HEK293T (cell line): ENCODE data around the gene GABARAPL1.
A peak's percentile ranks its signal among the peaks of the same experiment; 100 is the strongest.
"Not testable (repeated sequence)": the region's sequence is repeated elsewhere in the genome, so short reads cannot be mapped to it uniquely, and the experiment has no call there.

Source experiments
- CTCF ChIA-PET: fragments of 350-600 bp; formaldehyde crosslinking; extraction: SDS; loops from one replicate; lab custom pipeline; 2021; ENCODE audit warnings: antibody characterized with exemption, inconsistent platforms; lab: Yijun Ruan, JAX
- POLR2A ChIA-PET: fragments of 350-600 bp; formaldehyde crosslinking; extraction: SDS; loops from one replicate; lab custom pipeline; 2020; ENCODE audit warnings: antibody characterized with exemption, inconsistent platforms; lab: Yijun Ruan, JAX
- DNase-seq: peaks from one replicate; pipeline ENCODE4 v3.0.0; 2012; ENCODE audit warnings: mixed read lengths; ENCODE audit errors: extremely low spot score
- ARNT ChIP-seq: fragments of 450-650 bp; IDR thresholded peaks from 2 replicates; pipeline ENCODE4 v1.6.1; 2017; ENCODE audit warnings: mild to moderate bottlenecking
- BHLHE40 ChIP-seq: fragments of 450-650 bp; IDR thresholded peaks from 2 replicates; pipeline ENCODE4 v1.6.1; 2016; ENCODE audit warnings: mild to moderate bottlenecking, moderate library complexity, borderline replicate concordance
- CTBP1 ChIP-seq: fragments of 450-650 bp; IDR thresholded peaks from 2 replicates; pipeline ENCODE4 v1.6.1; 2016; ENCODE audit warnings: borderline replicate concordance
- ELF4 ChIP-seq: fragments of 450-650 bp; IDR thresholded peaks from 2 replicates; pipeline ENCODE4 v1.6.1; 2017; ENCODE audit warnings: antibody characterized with exemption
- FOXA1 ChIP-seq: fragments of 450-650 bp; IDR thresholded peaks from 2 replicates; pipeline ENCODE4 v1.6.1; 2016; ENCODE audit warnings: mild to moderate bottlenecking
- FOXK2 ChIP-seq: fragments of 450-650 bp; IDR thresholded peaks from 2 replicates; pipeline ENCODE4 v1.6.1; 2016; ENCODE audit warnings: mild to moderate bottlenecking
- FOXM1 ChIP-seq: fragments of 450-650 bp; IDR thresholded peaks from 2 replicates; pipeline ENCODE4 v1.6.1; 2017; ENCODE audit warnings: mild to moderate bottlenecking, borderline replicate concordance
- HDGF ChIP-seq: fragments of 450-650 bp; IDR thresholded peaks from 2 replicates; pipeline ENCODE4 v1.6.1; 2017; ENCODE audit warnings: antibody characterized with exemption, borderline replicate concordance
- L3MBTL2 ChIP-seq: fragments of 450-650 bp; conservative IDR thresholded peaks from 2 replicates; pipeline ENCODE4 v1.6.1; 2016; ENCODE audit warnings: mild to moderate bottlenecking
- LEF1 ChIP-seq: fragments of 450-650 bp; IDR thresholded peaks from 2 replicates; pipeline ENCODE4 v1.6.1; 2017; ENCODE audit warnings: mild to moderate bottlenecking, borderline replicate concordance
- NFRKB ChIP-seq: fragments of 450-650 bp; IDR thresholded peaks from 2 replicates; pipeline ENCODE4 v1.6.1; 2016; ENCODE audit warnings: mild to moderate bottlenecking, moderate library complexity
- SP1 ChIP-seq: fragments of 450-650 bp; IDR thresholded peaks from 2 replicates; pipeline ENCODE4 v1.6.1; 2017
- SUZ12 ChIP-seq: fragments of 450-650 bp; IDR thresholded peaks from 2 replicates; pipeline ENCODE4 v1.6.1; 2016; ENCODE audit warnings: mild to moderate bottlenecking
- TARDBP ChIP-seq: fragments of 450-650 bp; IDR thresholded peaks from 2 replicates; pipeline ENCODE4 v1.6.1; 2016
- ZNF384 ChIP-seq: fragments of 450-650 bp; IDR thresholded peaks from 2 replicates; pipeline ENCODE4 v1.6.1; 2016
- TF ChIP-seq, protein P1 (sequence below): fragments of 450-650 bp; IDR thresholded peaks from 2 replicates; pipeline ENCODE4 v1.6.1; 2016

Gene GABARAPL1

GRCh38 chr12:10214895-10215267 lies 2.2 kb downstream of the GABARAPL1 start:
- ChIA-PET POLR2A (interaction anchor here (0.7 to 2.8 kb wide), 3 partner anchors 8 to 149 kb away, joined by 3 to 15 read pairs (median 7); no protein-coding TSS in a partner anchor), CTCF (interaction anchor here (0.7 to 1.7 kb wide), 2 partner anchors 62 to 472 kb away, joined by 3 to 4 read pairs; no protein-coding TSS in a partner anchor)
- DNase-seq: no peak
- TF ChIP-seq SP1: no peak
- TF ChIP-seq, protein P1, sequence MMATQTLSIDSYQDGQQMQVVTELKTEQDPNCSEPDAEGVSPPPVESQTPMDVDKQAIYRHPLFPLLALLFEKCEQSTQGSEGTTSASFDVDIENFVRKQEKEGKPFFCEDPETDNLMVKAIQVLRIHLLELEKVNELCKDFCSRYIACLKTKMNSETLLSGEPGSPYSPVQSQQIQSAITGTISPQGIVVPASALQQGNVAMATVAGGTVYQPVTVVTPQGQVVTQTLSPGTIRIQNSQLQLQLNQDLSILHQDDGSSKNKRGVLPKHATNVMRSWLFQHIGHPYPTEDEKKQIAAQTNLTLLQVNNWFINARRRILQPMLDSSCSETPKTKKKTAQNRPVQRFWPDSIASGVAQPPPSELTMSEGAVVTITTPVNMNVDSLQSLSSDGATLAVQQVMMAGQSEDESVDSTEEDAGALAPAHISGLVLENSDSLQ: peak; percentile 86

DNA sequence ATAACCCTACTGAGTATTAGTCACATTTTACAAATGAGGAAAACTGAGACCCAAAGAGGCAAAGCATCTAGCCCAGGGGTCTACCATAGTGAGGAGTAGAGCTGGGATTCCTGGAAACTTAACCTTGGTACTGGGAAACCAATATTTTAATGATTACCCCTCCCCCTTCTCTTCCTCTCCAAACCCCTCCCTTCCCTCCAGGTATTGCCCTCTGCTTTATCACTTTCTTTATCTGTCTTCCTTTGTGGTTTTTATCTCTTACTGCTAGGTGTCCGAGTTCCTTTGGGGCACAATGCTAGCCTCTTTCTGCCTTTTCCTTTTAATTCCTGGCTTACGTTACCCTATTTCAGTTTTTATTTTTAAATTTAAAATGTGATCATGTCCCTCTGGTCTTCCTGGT lies 2.8 kb downstream of the GABARAPL1 start:
- POLR2A ChIA-PET: no interaction called here
- TF ChIP-seq ELF4 (no peak), NFRKB (no peak), ARNT (no peak), CTBP1 (no peak), SP1 (no peak), LEF1 (no peak), SUZ12 (no peak), HDGF (no peak), BHLHE40 (no peak), ZNF384 (no peak), FOXA1 (no peak), FOXM1 (no peak), TARDBP (no peak), FOXK2 (no peak), L3MBTL2 (no peak)
- TF ChIP-seq, protein P1: no peak
- CTCF ChIA-PET: no interaction called here
- no peak for DNase-seq

GRCh38 chr12:10215946-10216345 lies 3.3 kb downstream of the GABARAPL1 start:
- POLR2A ChIA-PET, CTCF ChIA-PET, DNase-seq: not testable (repeated sequence)

- DNase-seq: no peak
- TF ChIP-seq FOXM1 (no peak), ARNT (no peak), TARDBP (no peak), SP1 (no peak), LEF1 (no peak), L3MBTL2 (no peak), SUZ12 (no peak), FOXK2 (no peak), CTBP1 (no peak), HDGF (no peak), FOXA1 (no peak), BHLHE40 (no peak), NFRKB (no peak), ZNF384 (no peak), ELF4 (no peak)
- TF ChIP-seq, protein P1: no peak
- ChIA-PET POLR2A (no interaction called here), CTCF (no interaction called here)
Measured at GRCh38 chr12:10218021-10218420, 5.3 kb downstream of the GABARAPL1 start.

DNA sequence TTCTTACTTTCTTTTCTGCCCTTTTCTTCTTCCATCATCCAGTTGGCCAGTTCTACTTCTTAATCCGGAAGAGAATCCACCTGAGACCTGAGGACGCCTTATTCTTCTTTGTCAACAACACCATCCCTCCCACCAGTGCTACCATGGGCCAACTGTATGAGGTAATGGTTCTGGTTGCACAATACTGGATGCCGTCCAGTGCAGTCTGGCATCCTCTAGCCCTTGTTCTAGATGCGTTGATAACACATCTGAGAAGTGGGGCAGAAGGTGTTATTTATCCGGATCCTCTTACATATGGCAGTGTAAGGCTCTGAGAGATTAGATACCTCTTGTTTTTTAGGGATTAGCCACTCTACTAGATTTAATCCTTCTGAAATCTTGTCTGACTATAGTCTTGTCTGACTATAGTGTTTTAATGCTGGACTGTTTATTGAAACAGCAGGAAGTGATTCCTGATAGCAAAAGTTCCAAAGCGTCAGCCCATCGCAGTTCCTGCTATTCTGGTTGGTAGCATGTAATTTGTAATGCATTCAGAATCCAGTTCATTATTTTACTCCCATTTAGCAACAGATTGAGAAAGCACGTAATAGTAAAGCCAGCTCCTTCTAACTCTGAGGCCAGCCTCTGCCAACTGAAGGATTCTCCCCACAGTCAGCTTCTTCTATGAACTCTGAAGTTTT lies 7.9 kb downstream of the GABARAPL1 start:
- no peak for DNase-seq
- ChIA-PET POLR2A (no interaction called here), CTCF (no interaction called here)
- TF ChIP-seq FOXK2: no peak
- no peak for TF ChIP-seq HDGF

GRCh38 chr12:10221846-10222245 lies 9.2 kb downstream of the GABARAPL1 start:
- no peak for DNase-seq
- CTCF ChIA-PET: no interaction called here
- no peak for TF ChIP-seq BHLHE40
- TF ChIP-seq NFRKB: no peak
- no peak for TF ChIP-seq CTBP1
- no peak for TF ChIP-seq SUZ12
- TF ChIP-seq ZNF384: no peak
- POLR2A ChIA-PET: no interaction called here

GRCh38 chr12:10223208-10223607 lies 10.5 kb downstream of the GABARAPL1 start:
- ChIA-PET POLR2A (interaction anchor here (1.5 kb wide), 1 partner anchor 9 kb away, joined by 7 read pairs; no protein-coding TSS in a partner anchor), CTCF (no interaction called here)
- no peak for DNase-seq
- TF ChIP-seq ARNT (no peak), SP1 (no peak), L3MBTL2 (no peak), NFRKB (no peak), HDGF (no peak), TARDBP (no peak), ZNF384 (no peak), ELF4 (no peak)
- TF ChIP-seq, protein P1: no peak

DNA sequence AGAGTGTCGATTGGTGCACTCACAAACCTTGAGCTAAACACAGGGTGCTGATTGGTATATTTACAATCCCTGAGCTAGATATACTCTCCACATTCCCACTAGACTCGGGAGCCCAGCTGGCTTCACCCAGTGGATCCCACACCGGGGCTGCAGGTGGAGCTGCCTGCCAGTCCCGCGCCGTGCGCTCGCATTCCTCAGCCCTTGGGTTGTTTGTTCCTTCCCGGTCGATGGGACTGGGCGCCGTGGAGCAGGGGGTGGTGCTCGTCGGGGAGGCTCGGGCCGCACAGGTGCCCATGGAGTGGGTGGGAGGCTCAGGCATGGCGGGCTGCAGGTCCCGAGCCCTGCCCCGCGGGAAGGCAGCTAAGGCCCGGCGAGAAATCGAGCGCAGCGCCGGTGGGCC lies 12.7 kb downstream of the GABARAPL1 start:
- POLR2A ChIA-PET: interaction anchor here (1.2 kb wide), 1 partner anchor 13 kb away, joined by 4 read pairs; the partner anchor contains the start of gene GABARAPL1
- CTCF ChIA-PET, DNase-seq: not testable (repeated sequence)
